ENCODE results near the gene BAX.

- TF ChIP-seq POLR2A (IDR thresholded peaks at IDR 0.05; ENCODE audit: low read length) (no peak), KDM1A (IDR thresholded peaks at IDR 0.05; ENCODE audit: low read depth) (no peak), RCOR1 (IDR thresholded peaks at IDR 0.05; ENCODE audit: low read depth, low read length) (no peak), CEBPB (IDR thresholded peaks at IDR 0.05) (no peak), CTCF (IDR thresholded peaks at IDR 0.05) (no peak), EP300 (IDR thresholded peaks at IDR 0.05) (no peak), SMC3 (IDR thresholded peaks at IDR 0.05) (no peak), MYC (IDR thresholded peaks at IDR 0.05; ENCODE audit: borderline replicate concordance, low read length) (no peak), BHLHE40 (IDR thresholded peaks at IDR 0.05; ENCODE audit: low read depth, low read length) (no peak), MAFK (IDR thresholded peaks at IDR 0.05; ENCODE audit: partially characterized antibody) (no peak), JUNB (IDR thresholded peaks at IDR 0.05) (no peak)
These were observed 40.5 kb upstream of the BAX start for GRCh38 chr19:48914181-48914580.
